ENCODE measurements around the gene TOR1B. TPM values are rescaled to one million over a fixed set of nuclear protein-coding genes. Genes with fewer than 3 reads are reported as not detected.

The TOR1B gene
- total RNA-seq, 1 experiment from 2014 or later, result 19.0 TPM

- peak overlapping the region; percentile 80 for H2AFZ ChIP-seq (ENCODE audit: low read depth, low read length, poor library complexity, severe bottlenecking)
- POLR2A ChIA-PET, result interaction anchor here (0.8 to 1.6 kb wide), 6 partner anchors 16 to 646 kb away, joined by 3 to 11 read pairs (median 5); no protein-coding TSS in a partner anchor
- peak overlapping the region; percentile 88 for H3K4me2 ChIP-seq (ENCODE audit: low read length)
- RAD21 ChIA-PET (ENCODE audit: low non-redundant PET in 1 of 2, low total read pairs in 2 of 2, uncharacterized antibody in 2 of 2, unreplicated experiment in 2 of 2), result interaction anchor here (0.8 to 1.5 kb wide), 3 partner anchors 40 to 646 kb away, joined by 4 to 9 read pairs (median 7); no protein-coding TSS in a partner anchor
- peak overlapping the region; percentile 71 for H3K27ac ChIP-seq (ENCODE audit: low read depth, low read length)
- H3K4me1 ChIP-seq (ENCODE audit: control insufficient read depth in 1 of 2, insufficient read depth in 2 of 2, low read length in 2 of 2), result peaks cover 26 to 29% of the 10 kb centered on the region in 2 experiments
- TF ChIP-seq TCF7L2 (IDR thresholded peaks at IDR 0.05; ENCODE audit: borderline replicate concordance, extremely low read depth, insufficient read depth, insufficient read length), result no peak
- no peak for TF ChIP-seq JUND (IDR thresholded peaks at IDR 0.05)
- no peak for TF ChIP-seq ZNF274 (IDR thresholded peaks at IDR 0.05; ENCODE audit: low read depth, low read length)
- no peak for TF ChIP-seq MAX (IDR thresholded peaks at IDR 0.05)
- no peak for TF ChIP-seq CEBPB (IDR thresholded peaks at IDR 0.05; ENCODE audit: low read depth)
- TF ChIP-seq CTCF (IDR thresholded peaks at IDR 0.05 in 2 of 3, conservative IDR thresholded peaks at IDR 0.05 in 1 of 3; ENCODE audit: borderline replicate concordance in 1 of 3, insufficient read depth in 1 of 3, low read depth in 2 of 3, low read length in 2 of 3), result no peak
- no peak for TF ChIP-seq EZH2phosphoT487 (IDR thresholded peaks at IDR 0.05; ENCODE audit: borderline replicate concordance)
- TF ChIP-seq SP1 (IDR thresholded peaks at IDR 0.05; ENCODE audit: low read depth), result no peak
- no peak for TF ChIP-seq ZFX (IDR thresholded peaks at IDR 0.05)
- TF ChIP-seq REST (IDR thresholded peaks at IDR 0.05; ENCODE audit: low read depth), result no peak
- TF ChIP-seq ATF3 (IDR thresholded peaks at IDR 0.05), result no peak
- no peak for TF ChIP-seq ELF1 (IDR thresholded peaks at IDR 0.05; ENCODE audit: borderline replicate concordance, low read depth)
- no peak for TF ChIP-seq SIN3A (IDR thresholded peaks at IDR 0.05; ENCODE audit: low read depth)
- no peak for TF ChIP-seq POLR2AphosphoS5 (IDR thresholded peaks at IDR 0.05; ENCODE audit: low read depth, low read length)
- H3K27me3 ChIP-seq (ENCODE audit: insufficient read depth, low read length), result no peaks in the 10 kb centered on the region
- H4K20me1 ChIP-seq (ENCODE audit: insufficient read depth), result no peaks in the 10 kb centered on the region
- ATAC-seq (peak; percentile 17; the same call in 1 of the 2 replicates), DNase-seq (ENCODE audit: low read depth, low spot score) (no peak)
- no peaks in the 10 kb centered on the region for H3K36me3 ChIP-seq (ENCODE audit: control insufficient read depth in 1 of 2, insufficient read depth in 2 of 2, low read length in 2 of 2)
- H3K9me3 ChIP-seq (ENCODE audit: control insufficient read depth in 1 of 2, insufficient read depth in 1 of 2, low read depth in 1 of 2, low read length in 2 of 2), result no peaks in the 10 kb centered on the region
- intact Hi-C loops (cut with micrococcal nuclease), result no loop called here
- peak overlapping the region; percentile 65 for H3K9ac ChIP-seq (ENCODE audit: low read length)
- H3K4me3 ChIP-seq (replicated peaks in 1 of 2; ENCODE audit: low read depth in 1 of 2, low read length in 2 of 2), result peak overlapping the region in 1 of 2 experiments; percentile 57; a peak in 2 of 4 replicates
- no peaks in the 10 kb centered on the region for H3K79me2 ChIP-seq (ENCODE audit: insufficient read depth, low read length)
- no peaks in the 10 kb centered on the region for H3K9me2 ChIP-seq (ENCODE audit: insufficient read depth)
- CTCF ChIA-PET, result interaction anchor here (1.0 to 3.9 kb wide), 5 partner anchors 13 to 639 kb away, joined by 3 to 42 read pairs (median 8); partner anchors contain the start of gene ASB6
- no TSS peak for BruUV-seq (replicated peaks)
Observed at GRCh38 chr9:129777769-129778130, 25.2 kb upstream of the TOR1B start.
